HG02763 (cell line): Measurements from ENCODE around the gene ATF4.
A peak's percentile ranks its signal among the peaks of the same experiment; 100 is the strongest.

ENCODE experiments used
- ATAC-seq: cut with Tn5 transposase; IDR thresholded peaks from one replicate; pipeline ENCODE4 v1.9.1; 2021; ENCODE audit warnings: mild to moderate bottlenecking, moderate library complexity; ENCODE audit not compliant: unreplicated experiment

Gene ATF4

DNA sequence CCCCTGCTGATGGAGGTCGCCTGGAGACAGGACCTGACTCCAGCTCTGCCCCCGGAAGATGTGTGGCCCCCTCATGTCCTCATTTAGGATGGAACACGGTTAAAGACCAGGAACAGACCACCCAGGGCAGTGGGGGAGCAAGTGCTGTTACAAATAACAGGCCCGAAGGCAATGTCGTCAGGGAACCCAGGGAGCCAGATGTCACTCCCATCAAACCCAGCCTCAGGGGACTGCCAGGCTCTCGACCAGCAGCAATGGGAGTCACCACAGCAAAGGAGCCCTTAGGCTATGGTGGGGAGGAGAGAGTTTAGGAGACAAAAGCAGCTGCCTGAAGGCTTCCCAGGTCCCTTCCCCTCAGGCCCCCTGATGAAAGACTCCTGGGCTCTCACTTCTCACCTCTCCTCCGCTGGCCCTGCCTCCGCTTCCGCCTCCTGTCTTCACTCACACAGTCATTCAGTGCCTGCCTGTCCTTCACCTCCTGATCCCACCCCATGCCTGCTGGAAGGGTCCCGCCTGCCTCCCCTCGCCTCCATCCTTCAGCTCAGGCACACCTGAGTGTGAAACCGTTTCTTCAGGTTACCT lies 7.8 kb downstream of the ATF4 start:
- no peak for ATAC-seq

DNA sequence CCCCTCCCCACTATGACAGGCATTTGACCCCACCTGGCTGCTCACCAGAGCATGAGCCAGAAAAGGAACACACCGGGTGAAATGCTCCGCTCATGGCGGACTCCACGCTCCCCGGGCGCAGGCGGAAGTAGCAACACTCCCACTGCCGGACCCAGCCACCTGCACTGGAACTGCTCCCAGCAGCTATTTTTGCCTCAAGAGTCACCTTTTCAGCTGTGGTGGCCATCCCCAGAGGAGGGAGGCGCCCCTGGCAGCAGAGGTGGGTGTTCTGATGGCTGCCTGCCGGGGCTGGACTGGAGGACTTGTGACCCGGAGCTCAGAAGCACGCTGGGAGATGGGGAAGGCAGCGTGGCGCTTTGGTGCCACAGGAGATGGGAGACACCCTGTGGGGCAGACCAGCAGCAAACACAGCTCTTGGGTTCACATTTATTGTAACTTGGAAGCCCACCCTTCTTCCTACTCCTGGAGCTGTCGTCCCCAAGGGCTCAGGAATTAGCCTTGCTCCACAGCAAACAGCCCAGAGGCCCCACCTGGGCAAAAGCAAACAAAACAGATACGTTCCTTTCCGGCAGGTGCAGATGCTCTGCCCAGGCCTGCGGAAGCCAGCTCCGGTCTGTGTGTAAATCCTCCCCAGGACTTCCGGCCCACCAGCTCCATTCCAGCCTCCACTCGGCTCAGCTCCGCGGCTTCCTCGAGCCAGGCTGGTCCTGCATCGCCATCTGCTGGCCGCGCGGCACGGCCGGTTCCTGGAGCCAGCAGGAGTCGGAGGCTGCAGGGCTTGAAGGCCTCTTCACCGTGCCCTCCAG lies 8.5 kb downstream of the ATF4 start:
- peak; percentile 37 for ATAC-seq

DNA sequence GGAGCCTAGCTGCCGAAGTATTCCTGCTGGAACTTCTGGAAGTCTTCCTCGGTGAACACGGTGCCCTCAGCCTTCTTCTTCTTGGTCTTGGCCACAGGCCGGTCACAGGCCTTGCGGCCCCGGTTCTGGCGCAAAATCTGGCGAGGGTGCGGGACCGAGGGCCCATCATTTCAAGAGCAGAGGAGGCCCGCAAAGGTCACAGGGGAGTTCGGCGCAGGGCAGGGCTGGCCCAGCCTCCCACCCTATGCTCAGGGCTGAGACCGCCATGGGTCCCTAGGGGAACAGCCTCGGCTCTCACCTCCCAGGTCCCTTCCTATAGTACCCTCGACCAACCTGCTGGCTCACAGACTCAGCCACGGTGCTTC lies 9.1 kb downstream of the ATF4 start:
- ATAC-seq = no peak

DNA sequence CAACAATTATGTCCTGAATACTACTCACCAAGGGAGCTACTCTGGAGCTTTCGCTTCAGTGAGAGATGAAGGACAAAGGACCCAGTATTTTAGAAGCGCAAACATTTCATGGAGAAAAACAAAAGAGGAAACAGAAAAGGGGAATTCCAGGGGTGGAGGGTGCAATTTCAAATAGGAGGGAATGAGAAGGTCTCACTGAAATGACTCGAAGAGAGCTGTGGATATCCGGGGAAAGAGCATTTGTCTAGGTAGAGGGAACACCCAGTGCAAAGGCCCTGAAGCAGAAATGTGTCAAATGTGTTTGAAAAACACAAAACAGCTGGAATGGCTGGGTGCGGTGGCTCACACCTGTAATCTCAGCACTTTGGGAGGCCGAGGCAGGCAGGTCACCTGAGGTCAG lies 9.8 kb downstream of the ATF4 start:
- ATAC-seq = no peak

DNA sequence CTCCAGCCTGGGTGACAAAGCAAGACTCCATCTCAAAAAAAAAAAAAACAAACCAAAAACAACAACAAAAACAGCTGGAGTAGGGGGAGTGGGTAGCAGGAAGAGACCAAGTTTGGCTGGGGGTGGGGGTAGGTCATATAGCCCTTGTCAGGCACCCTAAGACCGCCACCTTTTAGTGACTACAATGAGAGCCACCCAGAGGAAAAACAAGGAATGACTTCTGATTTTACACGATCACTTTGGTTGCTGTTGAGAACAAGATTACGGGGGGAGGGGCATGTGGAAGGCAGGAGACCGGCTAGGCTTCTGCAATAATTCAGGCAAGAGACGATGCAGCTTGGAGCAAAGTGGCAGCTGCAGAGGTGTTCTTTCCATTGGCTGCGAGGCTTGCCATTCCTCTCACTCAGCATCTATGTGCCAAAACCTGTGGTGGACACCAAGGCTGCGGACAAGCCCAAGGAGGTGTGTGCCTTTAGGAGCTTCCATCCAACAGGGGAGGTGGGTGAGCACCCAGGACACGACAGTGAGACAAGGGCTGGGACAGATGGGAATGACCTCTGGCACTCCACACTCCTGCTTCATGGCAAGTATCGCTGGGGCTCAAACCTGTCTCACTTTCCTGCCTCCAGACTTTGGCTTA lies 10.4 kb downstream of the ATF4 start:
- no peak for ATAC-seq

DNA sequence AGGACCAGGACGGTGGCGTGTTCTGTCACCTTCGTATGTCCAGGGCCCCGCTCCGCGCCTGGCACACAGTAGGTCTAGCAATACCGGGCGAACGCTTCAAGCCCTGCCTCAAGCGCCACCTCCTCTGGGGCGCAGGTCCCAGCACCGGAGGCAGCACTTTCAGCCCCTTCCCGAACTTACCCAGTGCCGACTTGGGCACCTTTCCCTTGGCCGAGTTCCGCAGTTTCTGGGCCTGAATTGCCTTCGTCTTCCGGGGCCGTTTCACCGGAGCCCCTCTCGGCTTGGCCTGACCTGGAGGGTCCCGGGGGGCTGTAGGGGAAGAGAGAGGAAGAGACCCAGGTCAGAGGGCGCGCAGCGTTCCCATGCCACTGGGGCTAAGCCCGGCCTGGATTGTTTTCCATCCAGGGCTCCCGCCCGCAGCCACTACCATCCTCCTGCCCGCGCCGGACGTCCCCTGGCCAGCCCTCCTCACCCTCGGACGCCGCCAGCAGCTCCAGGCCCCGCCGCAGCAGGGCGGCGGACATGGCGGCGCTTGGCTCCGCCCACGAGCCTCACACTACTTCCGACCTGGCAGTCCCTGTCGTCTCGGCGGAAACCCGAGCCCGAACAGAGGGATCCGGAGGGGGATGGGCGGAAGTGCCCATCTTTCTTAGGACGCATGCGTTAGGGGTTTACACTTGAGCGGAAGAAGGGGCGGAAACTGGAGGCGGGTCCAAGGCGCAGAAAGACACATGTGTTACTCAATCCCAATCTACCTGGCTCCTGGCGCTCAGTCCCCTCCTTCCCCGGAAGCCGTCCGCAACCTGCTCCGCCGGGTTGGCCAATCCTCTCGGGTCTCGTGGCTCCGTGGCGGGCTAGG lies 12.1 kb downstream of the ATF4 start, which contains the start of gene RPS19BP1:
Gene RPS19BP1 (minus strand): TSS at position 534 of the 859 bp plus-strand sequence. CDS start 10 bp downstream, at position 524.
- ATAC-seq = peak; percentile 70

DNA sequence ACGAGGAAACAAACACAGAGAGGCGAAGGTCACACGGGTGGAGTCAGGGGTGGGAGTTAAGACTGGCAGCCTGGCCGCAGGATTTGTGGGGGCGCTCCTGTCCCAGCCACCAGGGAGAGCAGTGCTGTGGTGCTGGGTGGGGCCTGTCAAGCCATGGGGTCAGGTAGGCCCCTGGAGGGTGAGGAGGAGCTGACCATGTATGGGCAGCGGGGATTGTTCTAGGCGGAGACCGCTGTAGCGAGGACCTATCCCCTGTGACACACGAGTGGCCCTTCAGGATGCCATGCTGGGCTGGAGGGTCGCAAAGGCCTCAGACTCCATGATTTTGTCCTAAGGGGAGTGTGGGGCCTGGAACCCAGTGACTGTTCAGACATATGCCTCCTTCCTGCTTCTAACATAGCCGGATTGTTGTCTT lies 13.7 kb downstream of the ATF4 start:
- ATAC-seq = no peak

DNA sequence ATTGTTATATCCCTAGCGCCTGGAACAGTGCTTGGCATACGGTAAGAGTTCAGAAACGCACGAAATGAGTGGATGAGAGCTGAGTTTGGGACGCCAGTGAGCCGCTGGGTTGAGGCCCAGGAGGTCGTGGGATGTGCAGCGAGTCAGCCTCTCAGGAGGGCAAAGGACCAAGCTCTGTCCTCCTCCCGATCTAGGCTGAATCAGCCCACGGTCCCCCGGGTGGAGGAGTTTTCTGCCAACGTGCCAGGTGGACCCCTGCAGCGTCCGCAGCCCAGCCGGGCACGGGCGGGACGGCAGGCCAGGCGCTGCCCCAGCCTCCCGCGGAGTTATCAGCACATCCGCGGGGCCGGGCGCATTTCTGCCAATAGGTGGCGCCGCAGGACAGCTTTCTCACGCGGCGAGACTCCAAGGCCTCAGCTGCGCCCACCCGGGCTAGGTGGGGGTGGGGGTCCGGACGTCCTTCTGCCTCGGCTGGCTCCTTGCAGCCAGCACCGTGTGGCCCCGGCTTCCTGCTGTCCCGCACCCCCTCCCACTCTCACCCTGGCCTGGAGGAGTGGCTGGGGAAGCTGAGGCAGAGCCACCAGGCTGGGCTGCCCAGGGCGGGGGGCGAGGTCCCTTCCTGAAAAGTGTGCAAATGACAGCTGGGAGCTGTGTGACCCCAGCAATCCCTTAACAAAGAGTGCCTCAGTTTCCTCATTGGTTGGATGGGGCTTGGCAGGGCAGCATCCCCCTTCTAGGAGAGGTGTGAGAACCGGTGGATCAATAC lies 14.4 kb downstream of the ATF4 start:
- no peak for ATAC-seq

DNA sequence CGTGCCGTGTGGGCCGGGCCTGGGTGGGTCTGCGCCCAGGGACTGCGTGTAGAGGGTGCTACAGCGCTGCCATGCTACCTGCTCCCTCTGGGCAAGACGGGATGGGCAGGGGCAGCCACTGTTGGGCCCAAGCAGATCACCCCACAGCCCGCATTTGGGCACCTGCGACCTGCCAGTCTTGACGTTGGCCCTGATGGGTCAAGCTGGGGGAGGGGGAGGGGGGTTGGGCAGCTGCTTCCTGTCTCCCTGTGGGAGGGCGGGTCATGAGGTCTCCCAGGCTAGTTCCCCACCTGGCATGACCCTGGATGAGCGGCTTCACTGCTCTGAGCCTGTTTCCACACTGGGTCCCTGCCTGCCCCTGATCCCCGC lies 15.0 kb downstream of the ATF4 start:
- no peak for ATAC-seq

DNA sequence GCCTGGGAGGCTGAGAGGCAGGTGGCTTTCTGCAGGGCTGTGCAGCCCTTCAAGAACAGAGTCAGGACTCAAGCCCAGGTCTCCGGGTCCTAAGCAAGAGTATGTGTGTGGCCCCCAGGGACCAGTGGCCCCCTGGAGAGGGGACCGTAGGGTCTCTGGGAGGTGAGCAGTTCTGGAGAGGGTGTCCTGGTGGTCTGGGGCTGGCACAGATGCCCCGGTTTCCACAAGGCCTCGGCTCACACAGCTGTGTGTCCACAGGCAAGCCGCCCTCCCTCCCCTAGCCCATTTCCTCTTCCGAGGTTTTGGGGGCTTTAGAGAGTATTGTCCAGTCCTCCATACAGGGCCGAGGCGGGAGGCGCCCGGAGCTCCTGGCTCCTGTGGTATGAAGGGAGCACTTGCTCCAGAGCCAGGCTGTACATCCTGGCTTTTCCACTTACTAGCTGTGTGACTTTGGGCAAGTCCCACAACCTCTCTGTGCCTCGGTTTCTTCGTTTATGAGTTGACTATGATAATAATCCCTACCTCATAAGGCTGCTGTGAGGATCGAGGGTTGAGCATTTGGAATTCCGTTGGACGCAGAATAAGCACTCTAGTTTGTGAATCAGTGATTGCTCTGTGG lies 15.6 kb downstream of the ATF4 start:
- no peak for ATAC-seq

DNA sequence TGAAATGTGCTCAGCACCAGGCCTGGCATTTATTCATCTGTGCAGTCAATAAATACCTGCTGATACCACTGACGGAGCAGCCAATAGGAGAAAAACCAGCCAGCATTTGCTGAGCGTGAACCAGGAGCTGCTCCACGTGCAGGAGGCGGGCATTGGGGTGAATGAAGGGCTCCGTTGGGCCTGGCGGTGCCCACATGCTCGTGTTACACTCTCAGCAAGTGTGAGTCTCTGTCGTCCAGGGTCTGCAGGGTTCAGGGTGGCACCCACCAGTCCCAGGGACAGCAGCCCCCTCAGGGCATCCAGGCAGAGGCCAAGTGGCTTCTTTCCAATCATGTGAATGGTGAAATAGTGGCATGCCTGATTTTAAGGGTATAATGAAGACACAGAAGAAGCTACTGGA lies 16.3 kb downstream of the ATF4 start:
- no peak for ATAC-seq

DNA sequence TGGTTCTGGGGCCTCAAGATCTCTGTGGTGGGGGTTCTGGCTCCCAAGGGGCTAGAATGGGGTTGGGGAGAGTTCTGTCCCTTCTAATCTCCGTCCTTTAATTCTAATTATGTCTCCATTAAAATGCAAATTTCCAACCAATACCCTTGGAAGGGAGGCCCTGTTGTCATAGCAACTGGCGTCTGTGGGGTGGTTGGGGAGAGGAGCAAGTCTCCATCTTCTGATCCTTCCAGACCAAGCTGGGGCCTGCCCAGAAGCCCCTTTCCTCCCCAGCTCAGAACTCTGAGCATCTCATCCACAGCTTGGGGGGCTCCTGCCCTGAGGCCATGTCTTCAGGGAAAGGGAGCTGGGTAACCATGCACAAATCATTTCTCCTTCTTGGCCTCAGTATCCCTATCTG lies 17.6 kb downstream of the ATF4 start:
- no peak for ATAC-seq

DNA sequence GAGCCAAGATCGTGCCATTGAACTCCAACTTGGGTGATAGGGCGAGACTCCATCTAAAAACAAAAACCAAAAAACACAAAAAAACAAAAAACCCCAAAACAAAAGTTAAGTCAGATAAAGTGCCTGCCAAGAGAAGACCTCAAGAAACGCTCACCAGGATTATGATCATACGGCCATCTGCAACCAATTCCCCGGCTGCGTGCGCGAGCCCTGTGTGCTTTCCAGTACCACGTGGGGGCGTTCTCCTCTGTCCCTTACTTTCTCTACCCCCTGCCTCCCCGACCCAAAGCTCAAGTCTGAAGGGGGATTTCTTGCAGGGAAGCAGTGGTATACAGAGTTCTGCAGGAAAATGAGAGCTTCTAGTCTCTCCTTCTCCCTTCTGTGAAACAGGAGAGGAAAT lies 22.7 kb downstream of the ATF4 start:
- no peak for ATAC-seq

DNA sequence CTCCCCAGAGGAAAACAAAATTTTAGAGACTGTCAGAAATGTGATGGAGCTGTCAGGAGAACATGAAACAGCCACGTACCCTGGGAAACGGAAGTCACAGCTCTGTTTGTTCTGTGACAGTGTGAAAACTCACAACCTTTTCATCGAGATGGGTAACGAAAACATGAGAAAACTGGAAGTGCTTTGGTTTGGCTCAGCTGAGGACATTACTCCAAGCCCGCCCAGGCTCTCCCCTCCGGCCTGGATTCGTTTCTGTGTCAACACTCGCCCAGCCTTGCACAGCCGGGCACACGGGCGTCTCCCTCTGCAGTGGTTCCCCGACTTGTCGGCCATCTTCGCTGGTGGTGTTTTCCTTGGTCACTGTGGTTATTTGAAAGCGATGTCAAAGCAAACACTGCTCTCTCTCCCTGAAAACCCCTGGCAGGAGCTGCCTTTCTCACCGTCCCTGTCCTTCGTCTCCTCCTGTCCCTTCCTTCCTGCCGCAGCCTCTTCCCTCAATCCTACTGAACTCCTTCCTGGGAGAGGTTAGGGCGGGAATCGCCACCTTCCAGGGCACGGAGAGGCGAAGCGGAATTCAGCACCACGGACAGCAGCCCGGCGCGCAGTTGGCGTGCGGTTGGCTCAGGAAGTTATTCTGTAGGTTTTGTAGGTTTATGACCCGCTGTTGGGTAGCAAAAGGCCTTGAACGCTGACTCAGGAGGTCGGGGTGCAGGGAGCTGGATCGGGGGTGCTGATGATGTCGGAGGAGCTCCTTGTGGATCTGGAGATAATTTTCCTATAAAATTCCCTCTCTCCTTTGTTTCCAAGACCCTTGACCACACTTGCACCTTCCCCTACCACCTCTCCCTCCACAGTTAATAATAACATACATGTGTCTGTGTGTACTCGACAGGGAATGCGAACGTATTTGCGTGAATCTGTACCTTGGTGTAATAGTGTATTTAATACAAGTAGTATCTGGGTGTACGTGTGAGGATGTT lies 25.3 kb downstream of the ATF4 start:
- no peak for ATAC-seq

DNA sequence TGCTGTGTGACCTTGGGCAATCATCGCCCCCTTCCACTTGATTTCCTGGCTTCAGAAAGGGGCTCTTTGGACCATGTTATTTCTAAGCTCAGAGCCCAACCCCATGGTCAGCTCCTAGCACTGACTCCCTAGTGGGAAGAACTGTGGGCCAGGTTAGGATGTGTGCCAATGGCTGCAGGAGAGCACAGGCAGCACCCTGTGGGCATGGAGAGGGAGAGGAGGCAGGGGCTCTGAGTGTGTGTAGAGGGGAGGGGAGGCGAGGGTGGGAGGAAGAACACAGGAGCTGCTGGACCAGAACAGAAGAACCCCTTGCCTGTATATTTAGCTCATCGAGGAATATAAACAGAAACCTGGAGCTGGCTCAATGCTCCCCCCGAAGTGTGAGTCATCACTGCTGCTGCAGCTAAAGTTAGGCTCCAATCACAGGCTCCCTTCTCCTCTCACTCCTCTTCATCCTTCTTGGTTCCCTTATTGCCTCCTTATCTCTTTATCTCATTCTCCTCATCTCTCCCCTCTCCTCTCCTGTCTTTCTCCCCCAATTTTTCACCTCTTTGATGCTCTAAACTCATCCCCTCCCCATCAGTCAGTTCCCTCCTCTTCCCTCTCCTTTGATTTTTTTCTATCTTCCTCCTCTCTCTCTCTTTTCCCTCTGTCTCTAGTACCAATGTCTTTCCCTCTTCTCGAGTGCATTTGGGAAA lies 26.7 kb downstream of the ATF4 start:
- ATAC-seq = no peak

DNA sequence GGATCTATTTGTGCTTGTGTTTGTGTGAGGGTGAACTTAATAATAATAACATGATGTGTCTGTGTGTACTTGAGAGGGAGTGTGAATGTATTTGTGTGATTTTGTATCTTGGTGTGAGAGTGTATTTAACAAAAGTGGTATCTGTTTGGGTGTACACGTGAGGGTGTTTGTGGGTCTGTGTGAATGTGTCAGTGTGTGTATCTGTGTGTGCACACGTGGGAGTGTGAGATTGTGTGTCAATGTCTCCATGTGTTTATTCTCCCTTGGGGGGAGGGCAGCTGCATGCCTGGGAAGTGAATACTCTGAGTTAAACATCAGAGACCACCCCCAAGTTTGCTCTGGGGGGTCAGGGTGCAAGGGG lies 27.2 kb downstream of the ATF4 start:
- ATAC-seq = no peak

DNA sequence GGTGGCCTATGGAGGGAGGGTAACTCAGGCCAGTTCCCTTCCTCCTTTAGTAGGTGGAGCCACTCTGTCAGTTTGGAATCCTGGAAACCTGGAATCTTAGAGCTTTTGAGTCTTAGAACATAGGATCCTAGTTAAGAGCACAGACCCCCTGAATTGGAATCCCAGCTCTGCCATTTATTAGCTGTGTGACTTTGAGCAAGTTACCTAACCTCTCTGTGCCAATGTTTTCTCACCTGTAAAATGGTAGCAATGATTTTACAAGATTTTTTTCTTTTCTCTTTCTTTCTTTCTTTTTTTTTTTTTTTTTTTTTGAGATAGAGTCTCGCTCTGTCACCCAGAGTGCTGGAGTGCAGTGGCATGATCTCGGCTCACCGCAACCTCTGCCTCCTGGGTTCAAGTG lies 33.1 kb downstream of the ATF4 start:
- no peak for ATAC-seq

DNA sequence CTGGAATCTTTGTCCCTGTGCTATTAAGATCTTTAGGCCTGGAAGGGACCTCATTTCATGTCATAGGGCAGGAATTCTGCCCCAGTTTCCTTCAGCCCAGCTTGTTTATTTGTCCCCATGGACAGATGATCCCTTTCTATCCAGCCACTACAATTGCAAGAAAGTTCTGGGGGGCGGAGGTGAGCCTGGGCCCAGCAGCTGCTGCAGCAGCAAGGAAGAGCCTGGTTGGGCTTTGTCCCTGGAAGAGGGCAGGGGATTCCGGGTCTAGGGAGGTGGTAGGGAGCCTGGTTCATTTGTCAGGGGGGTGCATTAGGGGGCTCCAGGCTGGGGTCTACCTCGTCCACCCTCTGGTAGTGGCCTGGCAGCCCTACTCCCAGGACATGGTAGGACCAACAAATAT lies 33.8 kb downstream of the ATF4 start:
- no peak for ATAC-seq
